Prostate gland (tissue), 2 donors: ENCODE measurements around the gene PHTF2. TPM values are rescaled to one million over a fixed set of nuclear protein-coding genes. Genes with fewer than 3 reads are reported as not detected.

ENCODE experiments used
- DNase-seq: peaks from one replicate; pipeline ENCODE4 v3.0.0-alpha.2; 2019; ENCODE audit warnings: low spot score
- H3K27ac ChIP-seq, 2 donors: fragments of 200-600 bp; sonication (generic); 2 replicates each; pipeline ENCODE4 v1.5.1; 2017 to 2019
- H3K27me3 ChIP-seq: fragments of 200-600 bp; sonication (generic); replicated peaks from 2 replicates; pipeline ENCODE4 v1.5.1; 2019; ENCODE audit not compliant: insufficient read depth
- H3K36me3 ChIP-seq, 2 donors: fragments of 200-600 bp; sonication (generic); 1 replicate in 1 of 2; 2 replicates in 1 of 2; pipeline versions ENCODE4 v1.5.1 to v1.8.1; 2017 to 2019
- H3K4me1 ChIP-seq: fragments of 200-600 bp; sonication (generic); replicated peaks from 2 replicates; pipeline ENCODE4 v1.5.1; 2019
- H3K4me3 ChIP-seq, 2 donors: fragments of 200-600 bp; sonication (generic); 2 replicates each; pipeline ENCODE4 v1.5.1; 2017 to 2019
- H3K9me3 ChIP-seq: fragments of 200-600 bp; sonication (generic); 2 replicates; pipeline ENCODE4 v1.5.1; 2017
- POLR2A ChIP-seq: fragments of 450-650 bp; IDR thresholded peaks from one replicate; pipeline ENCODE4 v1.6.1; 2016; ENCODE audit warnings: antibody characterized with exemption, mild to moderate bottlenecking
- POLR2AphosphoS5 ChIP-seq: sonication (generic); formaldehyde crosslinking; IDR thresholded peaks from one replicate; pipeline ENCODE4 v1.6.1; 2017; ENCODE audit warnings: antibody characterized with exemption
- whole genome bisulfite sequencing: methylation state at CpG from one replicate; pipeline ENCODE4 v1.1.5; 2018; 5-methylcytosine and 5-hydroxymethylcytosine counted together
- intact Hi-C: fragments of 100-400 bp; cut with DNase I; formaldehyde crosslinking; loops from one replicate; pipeline ENCODE4 v1.14.2; 2022
- total RNA-seq, 2 donors: library from RNA; depleted of rRNA; stranded (reverse); fragments of >200 nt; gene quantifications; one replicate each; pipeline ENCODE4 v1.1.0, GENCODE V29; 2016
- TF ChIP-seq, protein P1 (sequence below), 4 experiments: fragments of 200-600 bp in 2 of 4; fragments of 450-650 bp in 2 of 4; sonication (generic) in 2 of 4; IDR thresholded peaks; 1 replicate in 3 of 4; 2 replicates in 1 of 4; pipeline ENCODE4 v1.5.1; 2016 to 2019; ENCODE audit warnings: antibody characterized with exemption in 4 of 4, mild to moderate bottlenecking in 2 of 4, moderate library complexity in 2 of 4

Gene PHTF2
- 10 to 100 TPM in 1 of 2 donors, 1 to 10 TPM in 1; 7.7 to 17.3 TPM for total RNA-seq

DNA sequence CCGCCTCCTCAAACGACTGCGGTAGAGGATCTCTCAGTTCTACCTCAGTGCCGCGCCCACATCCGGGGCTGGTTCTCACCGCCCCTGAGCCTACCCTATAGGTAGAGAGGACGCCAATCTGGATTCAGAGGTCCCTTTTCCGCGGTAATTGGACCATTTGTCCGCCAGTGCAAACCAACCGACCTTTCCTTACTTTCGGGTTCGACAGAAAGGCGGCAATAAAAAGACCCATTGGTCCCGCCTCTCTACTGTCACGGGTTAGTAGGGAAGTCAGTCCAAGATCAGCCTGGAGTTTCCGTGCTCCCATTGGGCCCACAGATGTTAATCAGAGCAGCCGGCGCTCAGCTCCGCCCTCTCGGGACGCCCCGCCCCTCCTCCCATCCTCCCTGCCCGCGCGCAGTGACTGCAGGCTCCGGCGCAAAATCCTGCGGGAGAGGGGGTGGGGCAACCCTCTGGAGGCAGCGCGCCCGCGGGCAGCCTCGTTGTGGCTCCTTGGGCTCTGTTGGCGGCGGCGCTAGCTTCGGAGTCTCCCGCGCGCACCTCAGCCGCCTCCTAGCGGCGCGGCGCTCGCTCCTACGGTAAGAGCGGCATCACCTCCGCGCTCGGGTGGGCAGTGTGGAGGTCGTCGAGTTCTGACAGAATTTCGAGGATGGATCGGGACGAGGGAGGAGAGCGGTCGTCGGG, at the start of gene PHTF2, which contains the start of gene TMEM60:
Gene PHTF2 (plus strand): TSS at position 380 of the 684 bp plus-strand sequence.
Gene TMEM60 (minus strand): TSS at position 41 of the 684 bp plus-strand sequence. CDS start 4,061 bp downstream, outside the sequence.
- no peaks in the 10 kb centered on the region for H3K27me3 ChIP-seq
- TF ChIP-seq, protein P1, sequence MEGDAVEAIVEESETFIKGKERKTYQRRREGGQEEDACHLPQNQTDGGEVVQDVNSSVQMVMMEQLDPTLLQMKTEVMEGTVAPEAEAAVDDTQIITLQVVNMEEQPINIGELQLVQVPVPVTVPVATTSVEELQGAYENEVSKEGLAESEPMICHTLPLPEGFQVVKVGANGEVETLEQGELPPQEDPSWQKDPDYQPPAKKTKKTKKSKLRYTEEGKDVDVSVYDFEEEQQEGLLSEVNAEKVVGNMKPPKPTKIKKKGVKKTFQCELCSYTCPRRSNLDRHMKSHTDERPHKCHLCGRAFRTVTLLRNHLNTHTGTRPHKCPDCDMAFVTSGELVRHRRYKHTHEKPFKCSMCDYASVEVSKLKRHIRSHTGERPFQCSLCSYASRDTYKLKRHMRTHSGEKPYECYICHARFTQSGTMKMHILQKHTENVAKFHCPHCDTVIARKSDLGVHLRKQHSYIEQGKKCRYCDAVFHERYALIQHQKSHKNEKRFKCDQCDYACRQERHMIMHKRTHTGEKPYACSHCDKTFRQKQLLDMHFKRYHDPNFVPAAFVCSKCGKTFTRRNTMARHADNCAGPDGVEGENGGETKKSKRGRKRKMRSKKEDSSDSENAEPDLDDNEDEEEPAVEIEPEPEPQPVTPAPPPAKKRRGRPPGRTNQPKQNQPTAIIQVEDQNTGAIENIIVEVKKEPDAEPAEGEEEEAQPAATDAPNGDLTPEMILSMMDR (IDR thresholded peaks at IDR 0.05) = peak in 3 of 4 experiments; percentile 60 to 67 (median 62)
- TF ChIP-seq POLR2AphosphoS5 (peak; percentile 92), POLR2A (peak; percentile 90)
- WGBS = under 1% methylated on average over 61 of the region's 61 CpGs
- peak within 1 kb of the TSS; percentile 86 to 88 for H3K27ac ChIP-seq
- H3K9me3 ChIP-seq = no peaks in the 10 kb centered on the region
- DNase-seq = peak; percentile 99
- H3K4me1 ChIP-seq = peaks cover 12% of the 10 kb centered on the region
- intact Hi-C loops = loop anchor here (2.0 to 5.0 kb wide), 2 partner anchors 102 to 261 kb away; partner anchors contain the start of genes PTPN12 and RSBN1L
- H3K4me3 ChIP-seq = peak within 1 kb of the TSS; percentile 84 to 88
- H3K36me3 ChIP-seq = no peaks in the 10 kb centered on the region

DNA sequence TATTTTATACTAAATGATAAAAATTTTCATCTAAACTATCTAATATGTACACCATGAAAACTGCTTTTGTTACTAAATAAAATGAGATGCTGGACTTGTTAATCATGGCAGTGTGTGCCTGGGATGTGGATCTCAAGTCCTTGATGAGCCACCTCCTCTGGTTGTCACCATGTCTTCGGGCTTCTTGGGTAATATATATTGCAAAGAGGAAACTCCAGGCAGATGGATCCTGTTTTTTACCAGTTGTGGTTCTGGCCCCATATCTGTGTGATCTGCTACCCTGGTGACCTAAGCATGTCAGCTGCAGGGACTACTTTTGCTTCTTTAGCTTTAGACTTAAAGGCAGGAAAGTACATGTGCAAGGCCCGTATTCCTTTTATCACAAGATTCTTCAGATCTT, 46.6 kb upstream of the PHTF2 start:
- H3K27me3 ChIP-seq = no peaks in the 10 kb centered on the region
- no peaks in the 10 kb centered on the region for H3K9me3 ChIP-seq
- no peaks in the 10 kb centered on the region for H3K36me3 ChIP-seq
- H3K4me3 ChIP-seq = no peak overlapping the region
- intact Hi-C loops = no loop called here
- WGBS = 87% methylated on average over 2 of the region's 2 CpGs
- H3K4me1 ChIP-seq = no peaks in the 10 kb centered on the region
- DNase-seq = no peak
- H3K27ac ChIP-seq = no peak overlapping the region
- no peak for TF ChIP-seq POLR2AphosphoS5
- TF ChIP-seq, protein P1 (IDR thresholded peaks at IDR 0.05) = no peak
- no peak for TF ChIP-seq POLR2A

DNA sequence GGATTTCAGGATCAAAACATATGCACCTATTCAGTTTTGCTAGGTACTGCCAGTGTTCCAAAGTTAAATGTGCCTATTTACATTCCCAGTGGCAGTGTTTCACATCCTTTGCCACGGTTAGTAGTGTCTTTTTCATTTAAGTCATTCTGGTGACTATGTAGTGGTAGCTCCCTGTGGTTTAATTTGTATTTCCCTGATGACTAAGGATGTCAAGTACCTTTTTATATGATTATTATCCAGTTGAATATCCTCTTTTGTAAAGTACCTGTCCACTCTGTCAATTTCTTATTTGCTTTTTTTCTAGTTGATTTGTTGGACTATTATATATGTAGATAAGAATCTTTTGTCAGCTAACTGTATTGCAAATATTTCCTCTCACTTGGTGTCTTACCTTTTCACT, 45.4 kb upstream of the PHTF2 start:
- Histone ChIP-seq H3K4me3 (no peak overlapping the region), H3K4me1 (no peaks in the 10 kb centered on the region), H3K27me3 (no peaks in the 10 kb centered on the region), H3K9me3 (no peaks in the 10 kb centered on the region), H3K36me3 (no peaks in the 10 kb centered on the region), H3K27ac (no peak overlapping the region)
- no peak for DNase-seq
- 43% methylated on average over 1 of the region's 1 CpG for WGBS
- TF ChIP-seq POLR2AphosphoS5 = no peak
- no peak for TF ChIP-seq POLR2A
- TF ChIP-seq, protein P1 (IDR thresholded peaks at IDR 0.05) = no peak
- intact Hi-C loops = no loop called here

DNA sequence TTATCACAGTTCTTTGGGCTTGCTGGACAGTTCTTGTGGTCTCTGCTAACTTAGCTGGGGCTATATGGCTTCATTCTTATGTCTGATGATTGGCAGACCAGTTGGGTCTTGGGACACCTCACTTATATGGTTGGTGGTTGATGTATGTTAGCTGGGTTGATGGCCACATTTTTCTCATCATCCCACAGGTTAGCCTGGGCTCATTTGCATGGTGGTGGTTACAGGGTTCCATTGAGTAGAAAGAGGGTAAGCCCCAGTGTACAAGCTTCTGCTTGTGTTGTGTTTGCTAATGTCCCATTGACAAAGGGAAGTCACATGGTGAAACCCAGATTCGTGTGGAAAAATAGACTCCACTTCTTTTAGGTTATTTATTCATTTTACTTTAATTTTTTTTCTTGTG, 41.0 kb upstream of the PHTF2 start:
- no peaks in the 10 kb centered on the region for H3K36me3 ChIP-seq
- no peak for DNase-seq
- no peaks in the 10 kb centered on the region for H3K4me1 ChIP-seq
- WGBS = 15% methylated on average over 1 of the region's 1 CpG
- no peaks in the 10 kb centered on the region for H3K27me3 ChIP-seq
- H3K9me3 ChIP-seq = no peaks in the 10 kb centered on the region
- intact Hi-C loops = loop anchor here (5.0 kb wide), 2 partner anchors 60 to 100 kb away; partner anchors contain the start of gene RSBN1L
- TF ChIP-seq POLR2AphosphoS5 = no peak
- no peak for TF ChIP-seq POLR2A
- TF ChIP-seq, protein P1 (IDR thresholded peaks at IDR 0.05) = no peak
- H3K4me3 ChIP-seq = no peak overlapping the region
- no peak overlapping the region for H3K27ac ChIP-seq
